ENCODE measurements around the gene MAPK11. TPM values are rescaled to one million over a fixed set of nuclear protein-coding genes. Genes with fewer than 3 reads are reported as not detected.

MAPK11 gene
- total and polyA plus RNA-seq, 9 of the 15 experiments (the other 6 are each of a cell fraction or from before 2014, with no cell fraction given), result 0.06 to 14.6 (median 5.3) TPM

DNA sequence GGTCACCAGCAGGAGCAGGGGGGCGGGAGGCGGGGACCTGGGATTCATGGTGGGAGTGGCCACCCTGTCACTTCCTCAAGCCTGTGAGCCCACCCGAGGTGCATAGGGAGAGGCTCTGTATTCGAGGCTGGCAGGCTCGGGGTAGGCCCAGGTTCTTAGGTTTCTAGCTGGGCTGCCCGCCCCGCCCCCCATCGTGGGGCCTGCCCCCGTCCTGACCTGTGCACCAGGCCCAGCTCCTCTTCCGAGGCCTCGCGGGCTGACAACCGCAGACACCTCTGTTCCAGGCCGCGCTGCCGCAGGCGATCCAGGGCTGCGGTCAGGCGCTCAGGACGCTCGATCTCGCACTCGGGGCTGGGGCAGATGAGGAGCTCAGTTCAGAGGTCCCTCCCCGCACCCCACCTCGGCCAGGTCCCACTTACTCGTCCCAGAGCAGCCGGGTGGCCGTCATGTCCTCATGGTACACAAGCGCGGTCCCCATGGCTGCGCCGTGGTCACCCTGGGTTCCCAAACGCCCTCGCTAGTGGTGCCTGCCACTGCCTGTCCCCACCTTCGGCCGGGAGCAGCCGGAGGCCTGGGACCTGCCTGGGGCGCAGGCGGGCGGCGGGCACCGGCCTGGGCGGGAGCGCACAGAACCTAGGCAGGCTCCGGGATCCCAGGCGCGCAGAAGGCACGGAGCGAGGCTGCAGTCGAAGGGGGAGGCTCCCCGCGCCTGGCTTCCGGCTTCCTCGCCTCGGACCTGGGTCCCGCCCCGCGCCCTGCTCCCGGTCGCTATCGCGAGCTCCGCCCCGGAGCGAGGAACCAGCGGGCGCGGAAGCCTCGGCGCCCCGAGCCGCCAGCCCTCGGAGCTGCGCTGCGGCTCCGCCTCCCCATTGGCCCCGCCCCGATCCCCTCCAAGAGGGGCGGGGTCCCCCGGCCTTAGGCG lies 19.4 kb downstream of the MAPK11 start, which contains the start of gene HDAC10 (continued):
- TF ChIP-seq, protein P1, sequence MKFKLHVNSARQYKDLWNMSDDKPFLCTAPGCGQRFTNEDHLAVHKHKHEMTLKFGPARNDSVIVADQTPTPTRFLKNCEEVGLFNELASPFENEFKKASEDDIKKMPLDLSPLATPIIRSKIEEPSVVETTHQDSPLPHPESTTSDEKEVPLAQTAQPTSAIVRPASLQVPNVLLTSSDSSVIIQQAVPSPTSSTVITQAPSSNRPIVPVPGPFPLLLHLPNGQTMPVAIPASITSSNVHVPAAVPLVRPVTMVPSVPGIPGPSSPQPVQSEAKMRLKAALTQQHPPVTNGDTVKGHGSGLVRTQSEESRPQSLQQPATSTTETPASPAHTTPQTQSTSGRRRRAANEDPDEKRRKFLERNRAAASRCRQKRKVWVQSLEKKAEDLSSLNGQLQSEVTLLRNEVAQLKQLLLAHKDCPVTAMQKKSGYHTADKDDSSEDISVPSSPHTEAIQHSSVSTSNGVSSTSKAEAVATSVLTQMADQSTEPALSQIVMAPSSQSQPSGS (CRISPR knock-in tag; IDR thresholded peaks at IDR 0.05), result no peak
- TF ChIP-seq LARP7 (IDR thresholded peaks at IDR 0.05) (no peak), RBM14 (IDR thresholded peaks at IDR 0.05; ENCODE audit: borderline replicate concordance, insufficient read depth, low read depth, low read length) (no peak), MXI1 (IDR thresholded peaks at IDR 0.05; ENCODE audit: low read depth, low read length) (no peak), MAFG (tag; conservative IDR thresholded peaks at IDR 0.05) (no peak), MAFK (IDR thresholded peaks at IDR 0.05; ENCODE audit: low read length) (no peak), ZNF124 (CRISPR knock-in tag; IDR thresholded peaks at IDR 0.05) (no peak), SMARCB1 (IDR thresholded peaks at IDR 0.05; ENCODE audit: insufficient read length, low read depth) (no peak), NR2C2 (CRISPR knock-in tag; IDR thresholded peaks at IDR 0.05) (no peak), NR2C2 (tag; IDR thresholded peaks at IDR 0.05) (0 out of 2 replicates have a peak, but pooled peaks have one; percentile 31), TAF1 (IDR thresholded peaks at IDR 0.05; ENCODE audit: control insufficient read depth, extremely low read depth, insufficient read depth, low read length, severe bottlenecking) (no peak), SIN3A (IDR thresholded peaks at IDR 0.05; ENCODE audit: borderline replicate concordance in 2 of 2, control insufficient read depth in 1 of 2, low read depth in 2 of 2, low read length in 2 of 2) (peak in 1 of 2 experiments; percentile 84; a peak in 1 of 4 replicates), NR2C1 (IDR thresholded peaks at IDR 0.05) (no peak), NR2C1 (tag; IDR thresholded peaks at IDR 0.05) (no peak), TGIF2 (CRISPR knock-in tag; IDR thresholded peaks at IDR 0.05) (no peak), ASH1L (IDR thresholded peaks at IDR 0.05; ENCODE audit: borderline replicate concordance, low read depth, partially characterized antibody) (no peak)
- TF ChIP-seq, protein P2, sequence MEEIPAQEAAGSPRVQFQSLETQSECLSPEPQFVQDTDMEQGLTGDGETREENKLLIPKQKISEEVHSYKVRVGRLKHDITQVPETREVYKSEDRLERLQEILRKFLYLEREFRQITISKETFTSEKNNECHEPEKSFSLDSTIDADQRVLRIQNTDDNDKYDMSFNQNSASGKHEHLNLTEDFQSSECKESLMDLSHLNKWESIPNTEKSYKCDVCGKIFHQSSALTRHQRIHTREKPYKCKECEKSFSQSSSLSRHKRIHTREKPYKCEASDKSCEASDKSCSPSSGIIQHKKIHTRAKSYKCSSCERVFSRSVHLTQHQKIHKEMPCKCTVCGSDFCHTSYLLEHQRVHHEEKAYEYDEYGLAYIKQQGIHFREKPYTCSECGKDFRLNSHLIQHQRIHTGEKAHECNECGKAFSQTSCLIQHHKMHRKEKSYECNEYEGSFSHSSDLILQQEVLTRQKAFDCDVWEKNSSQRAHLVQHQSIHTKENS (CRISPR knock-in tag; IDR thresholded peaks at IDR 0.05), result no peak
- TF ChIP-seq, protein P3, sequence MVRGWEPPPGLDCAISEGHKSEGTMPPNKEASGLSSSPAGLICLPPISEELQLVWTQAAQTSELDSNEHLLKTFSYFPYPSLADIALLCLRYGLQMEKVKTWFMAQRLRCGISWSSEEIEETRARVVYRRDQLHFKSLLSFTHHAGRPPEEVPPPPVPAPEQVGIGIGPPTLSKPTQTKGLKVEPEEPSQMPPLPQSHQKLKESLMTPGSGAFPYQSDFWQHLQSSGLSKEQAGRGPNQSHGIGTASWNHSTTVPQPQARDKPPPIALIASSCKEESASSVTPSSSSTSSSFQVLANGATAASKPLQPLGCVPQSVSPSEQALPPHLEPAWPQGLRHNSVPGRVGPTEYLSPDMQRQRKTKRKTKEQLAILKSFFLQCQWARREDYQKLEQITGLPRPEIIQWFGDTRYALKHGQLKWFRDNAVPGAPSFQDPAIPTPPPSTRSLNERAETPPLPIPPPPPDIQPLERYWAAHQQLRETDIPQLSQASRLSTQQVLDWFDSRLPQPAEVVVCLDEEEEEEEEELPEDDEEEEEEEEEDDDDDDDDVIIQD (CRISPR knock-in tag; IDR thresholded peaks at IDR 0.05), result no peak
- TF ChIP-seq, protein P4, sequence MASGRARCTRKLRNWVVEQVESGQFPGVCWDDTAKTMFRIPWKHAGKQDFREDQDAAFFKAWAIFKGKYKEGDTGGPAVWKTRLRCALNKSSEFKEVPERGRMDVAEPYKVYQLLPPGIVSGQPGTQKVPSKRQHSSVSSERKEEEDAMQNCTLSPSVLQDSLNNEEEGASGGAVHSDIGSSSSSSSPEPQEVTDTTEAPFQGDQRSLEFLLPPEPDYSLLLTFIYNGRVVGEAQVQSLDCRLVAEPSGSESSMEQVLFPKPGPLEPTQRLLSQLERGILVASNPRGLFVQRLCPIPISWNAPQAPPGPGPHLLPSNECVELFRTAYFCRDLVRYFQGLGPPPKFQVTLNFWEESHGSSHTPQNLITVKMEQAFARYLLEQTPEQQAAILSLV (tag; IDR thresholded peaks at IDR 0.05), result no peak
- TF ChIP-seq, protein P5, sequence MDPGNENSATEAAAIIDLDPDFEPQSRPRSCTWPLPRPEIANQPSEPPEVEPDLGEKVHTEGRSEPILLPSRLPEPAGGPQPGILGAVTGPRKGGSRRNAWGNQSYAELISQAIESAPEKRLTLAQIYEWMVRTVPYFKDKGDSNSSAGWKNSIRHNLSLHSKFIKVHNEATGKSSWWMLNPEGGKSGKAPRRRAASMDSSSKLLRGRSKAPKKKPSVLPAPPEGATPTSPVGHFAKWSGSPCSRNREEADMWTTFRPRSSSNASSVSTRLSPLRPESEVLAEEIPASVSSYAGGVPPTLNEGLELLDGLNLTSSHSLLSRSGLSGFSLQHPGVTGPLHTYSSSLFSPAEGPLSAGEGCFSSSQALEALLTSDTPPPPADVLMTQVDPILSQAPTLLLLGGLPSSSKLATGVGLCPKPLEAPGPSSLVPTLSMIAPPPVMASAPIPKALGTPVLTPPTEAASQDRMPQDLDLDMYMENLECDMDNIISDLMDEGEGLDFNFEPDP (CRISPR knock-in tag; IDR thresholded peaks at IDR 0.05), result no peak

Data from K562 (cell line).